SK-N-SH (cell line): ENCODE measurements around the gene NFKBIE. TPM values are rescaled to one million over a fixed set of nuclear protein-coding genes. Genes with fewer than 3 reads are reported as not detected.

Source experiments
- CTCF ChIA-PET: fragments of 300-600, 350-600 bp; formaldehyde crosslinking; extraction: SDS; loops from one replicate; lab custom pipeline; 2021; lab: Yijun Ruan, JAX
- POLR2A ChIA-PET: fragments of 350-600 bp; sonication (Branson Sonifier 250); formaldehyde crosslinking; extraction: SDS; loops from one replicate; lab custom pipeline; 2020; ENCODE audit warnings: antibody characterized with exemption, inconsistent platforms; lab: Yijun Ruan, JAX
- DNase-seq: peaks from one replicate; pipeline ENCODE4 v3.0.0; 2012
- H2AFZ ChIP-seq: fragments of 200-600 bp; sonication (generic); 2 replicates; pipeline ENCODE4 v1.8.1; 2016; ENCODE audit warnings: antibody characterized with exemption, mild to moderate bottlenecking, low read depth
- H3F3A ChIP-seq: fragments of 200-600 bp; sonication (generic); replicated peaks from 2 replicates; pipeline ENCODE3; 2016; ENCODE audit warnings: antibody characterized with exemption, mild to moderate bottlenecking; ENCODE audit not compliant: insufficient read depth
- H3K27ac ChIP-seq, 2 experiments: fragments of 200-500 bp in 1 of 2; fragments of 200-600 bp in 1 of 2; sonication (Bioruptor generic) in 1 of 2; sonication (generic), shearing (Covaris generic) in 1 of 2; 2 replicates each; pipeline versions ENCODE4 v1.5.1 to v1.6.1; 2014 to 2016; ENCODE audit warnings: low read depth in 2 of 2, inconsistent platforms in 1 of 2, low read length in 1 of 2, mild to moderate bottlenecking in 1 of 2, mixed read lengths in 1 of 2
- H3K27me3 ChIP-seq: fragments of 200-600 bp; sonication (generic), shearing (Covaris generic); 2 replicates; pipeline ENCODE4 v1.6.1; 2016; ENCODE audit warnings: mixed run types; ENCODE audit not compliant: insufficient read depth
- H3K36me3 ChIP-seq, 2 experiments: fragments of 200-500 bp in 1 of 2; fragments of 200-600 bp in 1 of 2; sonication (Bioruptor generic) in 1 of 2; sonication (generic) in 1 of 2; replicated peaks in 1 of 2; 2 replicates each; pipeline versions ENCODE3 to v1.5.1; 2014 to 2016; ENCODE audit warnings: low read length in 1 of 2, mild to moderate bottlenecking in 1 of 2; ENCODE audit not compliant: insufficient read depth in 2 of 2, control insufficient read depth in 1 of 2
- H3K4me1 ChIP-seq, 2 experiments: fragments of 200-500 bp in 1 of 2; fragments of 200-600 bp in 1 of 2; sonication (Bioruptor generic) in 1 of 2; sonication (generic), shearing (Covaris generic) in 1 of 2; 2 replicates each; pipeline versions ENCODE4 v1.5.1 to v1.6.1; 2014 to 2016; ENCODE audit warnings: low read depth in 1 of 2, low read length in 1 of 2, mixed run types in 1 of 2; ENCODE audit not compliant: insufficient read depth in 2 of 2, control insufficient read depth in 1 of 2
- H3K4me2 ChIP-seq: fragments of 200-600 bp; sonication (generic), shearing (Covaris generic); 2 replicates; pipeline ENCODE4 v1.6.1; 2017; ENCODE audit warnings: mixed run types
- H3K4me3 ChIP-seq, 2 experiments: fragments of 200-500 bp in 1 of 2; fragments of 200-600 bp in 1 of 2; sonication (Bioruptor generic) in 1 of 2; sonication (generic), shearing (Covaris generic) in 1 of 2; 2 replicates each; pipeline versions ENCODE4 v1.5.1 to v1.8.1; 2014 to 2016; ENCODE audit warnings: low read depth in 2 of 2, inconsistent platforms in 1 of 2, low read length in 1 of 2, mild to moderate bottlenecking in 1 of 2, mixed read lengths in 1 of 2, moderate library complexity in 1 of 2
- H3K79me2 ChIP-seq: fragments of 200-600 bp; sonication (generic); 2 replicates; pipeline ENCODE4 v1.8.1; 2017; ENCODE audit warnings: mild to moderate bottlenecking; ENCODE audit not compliant: insufficient read depth
- H3K9ac ChIP-seq: fragments of 200-600 bp; sonication (generic); 2 replicates; pipeline ENCODE4 v1.6.1; 2017; ENCODE audit warnings: mixed run types
- H3K9me2 ChIP-seq: fragments of 200-600 bp; sonication (generic); 2 replicates; pipeline ENCODE4 v1.6.1; 2017; ENCODE audit warnings: mixed run types
- H3K9me3 ChIP-seq: fragments of 200-600 bp; sonication (generic); 2 replicates; pipeline ENCODE4 v1.6.1; 2017; ENCODE audit warnings: mixed run types, mild to moderate bottlenecking, moderate library complexity
- H4K20me1 ChIP-seq: fragments of 200-600 bp; sonication (generic); 2 replicates; pipeline ENCODE4 v1.6.1; 2017; ENCODE audit warnings: mild to moderate bottlenecking, mixed run types; ENCODE audit not compliant: insufficient read depth
- CTCF ChIP-seq: fragments of 200-600 bp; sonication (generic); IDR thresholded peaks from 2 replicates; pipeline ENCODE4 v1.6.1; 2017; ENCODE audit warnings: antibody characterized with exemption, mild to moderate bottlenecking, moderate library complexity
- ELF1 ChIP-seq: IDR thresholded peaks from 2 replicates; pipeline ENCODE4 v1.4.0; 2012
- EP300 ChIP-seq, 2 experiments: IDR thresholded peaks; 2 replicates each; pipeline versions ENCODE4 v1.4.0 to v1.6.1; 2012; ENCODE audit warnings: borderline replicate concordance in 1 of 2, low read depth in 1 of 2, low read length in 1 of 2
- EZH2phosphoT487 ChIP-seq: fragments of 200-600 bp; sonication (generic); IDR thresholded peaks from 2 replicates; pipeline ENCODE4 v1.6.1; 2017; ENCODE audit warnings: low read depth, mixed run types, mild to moderate bottlenecking, antibody characterized with exemption, moderate library complexity, borderline replicate concordance
- FOSL2 ChIP-seq: IDR thresholded peaks from 2 replicates; pipeline ENCODE4 v1.4.0; 2012; ENCODE audit warnings: low read depth, mild to moderate bottlenecking, moderate library complexity, borderline replicate concordance
- FOXM1 ChIP-seq: IDR thresholded peaks from 2 replicates; pipeline ENCODE4 v1.4.0; 2012; ENCODE audit warnings: low read depth, mild to moderate bottlenecking
- IRF3 ChIP-seq: fragments of 150-350 bp; IDR thresholded peaks from 2 replicates; pipeline ENCODE4 v1.6.1; 2016; ENCODE audit warnings: mild to moderate bottlenecking, low read depth, low read length
- JUND ChIP-seq: IDR thresholded peaks from 2 replicates; pipeline ENCODE4 v1.4.0; 2012
- RAD21 ChIP-seq: IDR thresholded peaks from 2 replicates; pipeline ENCODE4 v1.6.1; 2012; ENCODE audit warnings: mild to moderate bottlenecking, low read length
- RXRA ChIP-seq: IDR thresholded peaks from 2 replicates; pipeline ENCODE4 v1.4.0; 2012; ENCODE audit warnings: low read depth, mild to moderate bottlenecking, borderline replicate concordance
- SIN3A ChIP-seq: IDR thresholded peaks from 2 replicates; pipeline ENCODE4 v1.6.1; 2012; ENCODE audit warnings: low read depth, mild to moderate bottlenecking, low read length, moderate library complexity, borderline replicate concordance
- SMC3 ChIP-seq: IDR thresholded peaks from 2 replicates; pipeline ENCODE4 v1.6.1; 2012; ENCODE audit warnings: low read depth, low read length, improper control_type of control experiment
- TAF1 ChIP-seq: IDR thresholded peaks from 2 replicates; pipeline ENCODE4 v1.6.1; 2012; ENCODE audit warnings: low read depth, mild to moderate bottlenecking, low read length, moderate library complexity, borderline replicate concordance
- TEAD4 ChIP-seq: IDR thresholded peaks from 2 replicates; pipeline ENCODE4 v1.4.0; 2012; ENCODE audit warnings: mild to moderate bottlenecking, borderline replicate concordance; ENCODE audit not compliant: insufficient read depth
- USF1 ChIP-seq: IDR thresholded peaks from 2 replicates; pipeline ENCODE4 v1.4.0; 2012; ENCODE audit warnings: low read depth, borderline replicate concordance
- USF2 ChIP-seq: fragments of 150-350 bp; IDR thresholded peaks from 2 replicates; pipeline ENCODE4 v1.6.1; 2017; ENCODE audit warnings: antibody characterized with exemption, low read length, low read depth, borderline replicate concordance
- ZBTB33 ChIP-seq: IDR thresholded peaks from 2 replicates; pipeline ENCODE4 v1.4.0; 2012; ENCODE audit warnings: low read depth, borderline replicate concordance
- WGBS: methylation state at CpG from one replicate; pipeline ENCODE4 v1.1.6; 2017; ENCODE audit warnings: low lambda C conversion rate; 5-methylcytosine and 5-hydroxymethylcytosine counted together
- polyA plus RNA-seq, 3 experiments: library from polyadenylated mRNA; depleted of rRNA; stranded (reverse); fragments of >200 nt; gene quantifications; 2 replicates each; pipeline ENCODE4 v1.2.3, GENCODE V29; 2012
- TF ChIP-seq, protein P1 (sequence below): IDR thresholded peaks from 2 replicates; pipeline ENCODE4 v1.6.1; 2012; ENCODE audit warnings: mild to moderate bottlenecking, low read depth, low read length, moderate library complexity

NFKBIE gene
- polyA plus RNA-seq, 1 of the 3 experiments (the other 2 are of a cell fraction): 5.8 TPM

- Histone ChIP-seq H3K9me3 (no peaks in the 10 kb centered on the region), H3K4me2 (no peak overlapping the region), H3K27ac (no peak overlapping the region), H3K9me2 (no peaks in the 10 kb centered on the region), H3K79me2 (no peaks in the 10 kb centered on the region), H3K4me3 (no peak overlapping the region), H3K27me3 (peaks cover 31% of the 10 kb centered on the region), H3K36me3 (no peaks in the 10 kb centered on the region), H4K20me1 (no peaks in the 10 kb centered on the region), H3F3A (peaks cover 7% of the 10 kb centered on the region)
- CTCF ChIA-PET: interaction anchor here (1.6 to 1.8 kb wide), 2 partner anchors 31 to 39 kb away, joined by 4 to 9 read pairs; partner anchors contain the start of gene AARS2
- DNase-seq: no peak
- WGBS: 0% methylated on average over 1 of the region's 1 CpG
- POLR2A ChIA-PET: no interaction called here
- TF ChIP-seq EP300 (IDR thresholded peaks at IDR 0.05; ENCODE audit: borderline replicate concordance in 1 of 2, low read depth in 1 of 2, low read length in 1 of 2) (no peak), FOXM1 (no peak), USF2 (no peak), USF1 (no peak), TAF1 (no peak), ELF1 (no peak), FOSL2 (no peak), TEAD4 (no peak), CTCF (no peak), JUND (no peak), RXRA (no peak), RAD21 (no peak), ZBTB33 (no peak), IRF3 (no peak), SIN3A (no peak), EZH2phosphoT487 (no peak), SMC3 (no peak)
- TF ChIP-seq, protein P1, sequence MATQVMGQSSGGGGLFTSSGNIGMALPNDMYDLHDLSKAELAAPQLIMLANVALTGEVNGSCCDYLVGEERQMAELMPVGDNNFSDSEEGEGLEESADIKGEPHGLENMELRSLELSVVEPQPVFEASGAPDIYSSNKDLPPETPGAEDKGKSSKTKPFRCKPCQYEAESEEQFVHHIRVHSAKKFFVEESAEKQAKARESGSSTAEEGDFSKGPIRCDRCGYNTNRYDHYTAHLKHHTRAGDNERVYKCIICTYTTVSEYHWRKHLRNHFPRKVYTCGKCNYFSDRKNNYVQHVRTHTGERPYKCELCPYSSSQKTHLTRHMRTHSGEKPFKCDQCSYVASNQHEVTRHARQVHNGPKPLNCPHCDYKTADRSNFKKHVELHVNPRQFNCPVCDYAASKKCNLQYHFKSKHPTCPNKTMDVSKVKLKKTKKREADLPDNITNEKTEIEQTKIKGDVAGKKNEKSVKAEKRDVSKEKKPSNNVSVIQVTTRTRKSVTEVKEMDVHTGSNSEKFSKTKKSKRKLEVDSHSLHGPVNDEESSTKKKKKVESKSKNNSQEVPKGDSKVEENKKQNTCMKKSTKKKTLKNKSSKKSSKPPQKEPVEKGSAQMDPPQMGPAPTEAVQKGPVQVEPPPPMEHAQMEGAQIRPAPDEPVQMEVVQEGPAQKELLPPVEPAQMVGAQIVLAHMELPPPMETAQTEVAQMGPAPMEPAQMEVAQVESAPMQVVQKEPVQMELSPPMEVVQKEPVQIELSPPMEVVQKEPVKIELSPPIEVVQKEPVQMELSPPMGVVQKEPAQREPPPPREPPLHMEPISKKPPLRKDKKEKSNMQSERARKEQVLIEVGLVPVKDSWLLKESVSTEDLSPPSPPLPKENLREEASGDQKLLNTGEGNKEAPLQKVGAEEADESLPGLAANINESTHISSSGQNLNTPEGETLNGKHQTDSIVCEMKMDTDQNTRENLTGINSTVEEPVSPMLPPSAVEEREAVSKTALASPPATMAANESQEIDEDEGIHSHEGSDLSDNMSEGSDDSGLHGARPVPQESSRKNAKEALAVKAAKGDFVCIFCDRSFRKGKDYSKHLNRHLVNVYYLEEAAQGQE: no peak
- TF ChIP-seq, all 33 proteins: peak for 0
- Histone ChIP-seq H3K4me1 (peaks cover 0 to 15% of the 10 kb centered on the region in 2 experiments; a peak in 1 of 4 replicates), H2AFZ (no peak overlapping the region), H3K9ac (no peak overlapping the region)
Observed at GRCh38 chr6:44273617-44274016, 8.3 kb upstream of the NFKBIE start.
